A549 (cell line): ENCODE measurements around the gene RHBDL1.

Source experiments
- EP300 ChIP-seq, 2 experiments: fragments of >200 bp; sonication (Bioruptor Twin); formaldehyde crosslinking; IDR thresholded peaks; 2 replicates in 1 of 2; 3 replicates in 1 of 2; pipeline ENCODE4 v1.6.1; 2016 to 2017
- TF ChIP-seq, protein P1 (sequence below): IDR thresholded peaks from 2 replicates; pipeline ENCODE4 v1.6.1; 2012
- TF ChIP-seq, protein P2 (sequence below): fragments of 200-600 bp; sonication (generic); IDR thresholded peaks from 2 replicates; pipeline ENCODE4 v1.6.1; 2016; ENCODE audit warnings: antibody characterized with exemption, mild to moderate bottlenecking, moderate library complexity

DNA sequence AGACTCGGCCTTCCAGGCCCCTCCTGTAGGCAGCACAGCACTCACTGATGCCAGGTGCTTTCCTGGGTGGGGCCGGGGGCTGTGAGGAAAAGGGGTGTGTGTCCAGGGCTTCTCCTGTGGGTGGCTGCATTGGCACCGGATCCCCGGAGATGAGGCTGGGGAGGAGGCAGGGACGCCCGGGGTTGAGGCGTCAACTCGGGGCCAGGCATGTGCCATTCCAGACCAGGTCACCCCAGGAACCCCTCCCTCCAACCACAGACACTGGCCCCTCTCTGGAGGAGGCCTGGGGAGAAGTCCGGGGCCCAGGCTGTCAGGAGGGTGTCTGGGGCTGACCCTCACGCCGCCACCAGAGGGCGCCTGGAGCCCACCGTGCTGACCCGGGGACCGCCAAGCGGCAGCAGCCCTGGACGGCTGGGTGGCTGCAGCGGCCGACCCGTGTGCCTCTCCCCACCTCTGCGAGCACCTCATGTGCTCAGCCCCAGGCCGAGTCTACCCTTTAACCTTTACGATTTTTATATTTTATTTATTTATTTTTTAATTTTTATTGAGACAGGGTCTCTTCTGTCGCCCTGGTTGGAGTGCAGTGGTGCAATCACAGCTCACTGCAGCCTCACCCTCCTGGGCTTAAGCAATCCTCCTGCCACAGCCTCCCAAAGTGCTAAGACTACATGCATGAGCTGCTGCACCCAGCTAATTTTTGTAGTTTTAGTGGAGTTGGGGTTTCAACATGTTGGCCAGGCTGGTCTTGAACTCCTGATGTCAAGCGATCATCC lies 36.3 kb downstream of the RHBDL1 start:
- TF ChIP-seq, protein P1, sequence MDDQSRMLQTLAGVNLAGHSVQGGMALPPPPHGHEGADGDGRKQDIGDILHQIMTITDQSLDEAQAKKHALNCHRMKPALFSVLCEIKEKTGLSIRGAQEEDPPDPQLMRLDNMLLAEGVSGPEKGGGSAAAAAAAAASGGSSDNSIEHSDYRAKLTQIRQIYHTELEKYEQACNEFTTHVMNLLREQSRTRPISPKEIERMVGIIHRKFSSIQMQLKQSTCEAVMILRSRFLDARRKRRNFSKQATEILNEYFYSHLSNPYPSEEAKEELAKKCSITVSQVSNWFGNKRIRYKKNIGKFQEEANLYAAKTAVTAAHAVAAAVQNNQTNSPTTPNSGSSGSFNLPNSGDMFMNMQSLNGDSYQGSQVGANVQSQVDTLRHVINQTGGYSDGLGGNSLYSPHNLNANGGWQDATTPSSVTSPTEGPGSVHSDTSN = no peak
- TF ChIP-seq, protein P2, sequence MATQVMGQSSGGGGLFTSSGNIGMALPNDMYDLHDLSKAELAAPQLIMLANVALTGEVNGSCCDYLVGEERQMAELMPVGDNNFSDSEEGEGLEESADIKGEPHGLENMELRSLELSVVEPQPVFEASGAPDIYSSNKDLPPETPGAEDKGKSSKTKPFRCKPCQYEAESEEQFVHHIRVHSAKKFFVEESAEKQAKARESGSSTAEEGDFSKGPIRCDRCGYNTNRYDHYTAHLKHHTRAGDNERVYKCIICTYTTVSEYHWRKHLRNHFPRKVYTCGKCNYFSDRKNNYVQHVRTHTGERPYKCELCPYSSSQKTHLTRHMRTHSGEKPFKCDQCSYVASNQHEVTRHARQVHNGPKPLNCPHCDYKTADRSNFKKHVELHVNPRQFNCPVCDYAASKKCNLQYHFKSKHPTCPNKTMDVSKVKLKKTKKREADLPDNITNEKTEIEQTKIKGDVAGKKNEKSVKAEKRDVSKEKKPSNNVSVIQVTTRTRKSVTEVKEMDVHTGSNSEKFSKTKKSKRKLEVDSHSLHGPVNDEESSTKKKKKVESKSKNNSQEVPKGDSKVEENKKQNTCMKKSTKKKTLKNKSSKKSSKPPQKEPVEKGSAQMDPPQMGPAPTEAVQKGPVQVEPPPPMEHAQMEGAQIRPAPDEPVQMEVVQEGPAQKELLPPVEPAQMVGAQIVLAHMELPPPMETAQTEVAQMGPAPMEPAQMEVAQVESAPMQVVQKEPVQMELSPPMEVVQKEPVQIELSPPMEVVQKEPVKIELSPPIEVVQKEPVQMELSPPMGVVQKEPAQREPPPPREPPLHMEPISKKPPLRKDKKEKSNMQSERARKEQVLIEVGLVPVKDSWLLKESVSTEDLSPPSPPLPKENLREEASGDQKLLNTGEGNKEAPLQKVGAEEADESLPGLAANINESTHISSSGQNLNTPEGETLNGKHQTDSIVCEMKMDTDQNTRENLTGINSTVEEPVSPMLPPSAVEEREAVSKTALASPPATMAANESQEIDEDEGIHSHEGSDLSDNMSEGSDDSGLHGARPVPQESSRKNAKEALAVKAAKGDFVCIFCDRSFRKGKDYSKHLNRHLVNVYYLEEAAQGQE = no peak
- TF ChIP-seq EP300 (IDR thresholded peaks at IDR 0.05) = no peak
